Dendritic cell treated with granulocyte-macrophage colony-stimulating factor and Interleukin-4, amounts not matched to agents 40 ng/mL and 50 ng/mL, for 4 days (primary cell): ENCODE results near the gene HNRNPM.

Experiments used
- H3K27ac Mint-ChIP-seq: one replicate; pipeline ENCODE4 v1.8.0; 2022; ENCODE audit warnings: mild to moderate bottlenecking, mixed read lengths
- H3K27me3 Mint-ChIP-seq: one replicate; pipeline ENCODE4 v1.8.0; 2022; ENCODE audit warnings: mild to moderate bottlenecking, mixed read lengths
- H3K36me3 Mint-ChIP-seq: one replicate; pipeline ENCODE4 v1.8.0; 2022; ENCODE audit warnings: low read depth, mixed read lengths
- H3K4me1 Mint-ChIP-seq: one replicate; pipeline ENCODE4 v1.8.0; 2022; ENCODE audit warnings: low read depth, mixed read lengths
- H3K4me3 Mint-ChIP-seq: one replicate; pipeline ENCODE4 v1.8.0; 2022; ENCODE audit warnings: mild to moderate bottlenecking, moderate library complexity, mixed read lengths
- H3K9me3 Mint-ChIP-seq: one replicate; pipeline ENCODE4 v1.8.0; 2022; ENCODE audit warnings: mixed read lengths
- intact Hi-C: fragments of 100-400 bp; cut with micrococcal nuclease; formaldehyde crosslinking; loops from one replicate; pipeline ENCODE4 v1.15.0; 2022

Gene HNRNPM

GRCh38 chr19:8490873-8491272, 46.1 kb downstream of the HNRNPM start:
- intact Hi-C loops: no loop called here
- peaks cover 84% of the 10 kb centered on the region for H3K4me1 Mint-ChIP-seq
- no peaks in the 10 kb centered on the region for H3K9me3 Mint-ChIP-seq
- no peaks in the 10 kb centered on the region for H3K27me3 Mint-ChIP-seq
- H3K36me3 Mint-ChIP-seq: peaks cover 98% of the 10 kb centered on the region
- no peak overlapping the region for H3K4me3 Mint-ChIP-seq
- peak overlapping the region; percentile 87 for H3K27ac Mint-ChIP-seq

- peak overlapping the region; percentile 87 for H3K27ac Mint-ChIP-seq
- H3K4me3 Mint-ChIP-seq: no peak overlapping the region
- no peaks in the 10 kb centered on the region for H3K9me3 Mint-ChIP-seq
- peaks cover 82% of the 10 kb centered on the region for H3K4me1 Mint-ChIP-seq
- intact Hi-C loops: no loop called here
- no peaks in the 10 kb centered on the region for H3K27me3 Mint-ChIP-seq
- H3K36me3 Mint-ChIP-seq: peaks cover 98% of the 10 kb centered on the region
Measured at GRCh38 chr19:8491574-8491973, 46.8 kb downstream of the HNRNPM start.

- Mint-ChIP-seq H3K9me3 (no peaks in the 10 kb centered on the region), H3K4me3 (no peak overlapping the region), H3K36me3 (peaks cover 98% of the 10 kb centered on the region), H3K27me3 (no peaks in the 10 kb centered on the region), H3K27ac (peak overlapping the region; percentile 37), H3K4me1 (peaks cover 77% of the 10 kb centered on the region)
- intact Hi-C loops: no loop called here
Measured at GRCh38 chr19:8494158-8494557, 49.4 kb downstream of the HNRNPM start.

- no peaks in the 10 kb centered on the region for H3K9me3 Mint-ChIP-seq
- intact Hi-C loops: no loop called here
- peaks cover 65% of the 10 kb centered on the region for H3K36me3 Mint-ChIP-seq
- H3K27ac Mint-ChIP-seq: peak overlapping the region; percentile 90
- H3K4me1 Mint-ChIP-seq: peaks cover 86% of the 10 kb centered on the region
- no peak overlapping the region for H3K4me3 Mint-ChIP-seq
- no peaks in the 10 kb centered on the region for H3K27me3 Mint-ChIP-seq
Measured at GRCh38 chr19:8498295-8498694, 53.5 kb downstream of the HNRNPM start.

GRCh38 chr19:8499048-8499833, 54.5 kb downstream of the HNRNPM start:
- Mint-ChIP-seq H3K27me3 (no peaks in the 10 kb centered on the region), H3K27ac (peak overlapping the region; percentile 90), H3K4me3 (peak overlapping the region; percentile 26), H3K9me3 (no peaks in the 10 kb centered on the region), H3K36me3 (peaks cover 56% of the 10 kb centered on the region), H3K4me1 (peaks cover 90% of the 10 kb centered on the region)
- intact Hi-C loops: no loop called here

GRCh38 chr19:8500158-8500557, 55.4 kb downstream of the HNRNPM start:
- intact Hi-C loops: loop anchor here (10.0 kb wide), 2 partner anchors 85 to 145 kb away; partner anchors contain the start of gene MARCHF2
- Mint-ChIP-seq H3K4me3 (peak overlapping the region; percentile 74), H3K4me1 (peaks cover 91% of the 10 kb centered on the region)

GRCh38 chr19:8501516-8501915, 56.7 kb downstream of the HNRNPM start:
- Mint-ChIP-seq H3K4me1 (peaks cover 92% of the 10 kb centered on the region), H3K9me3 (no peaks in the 10 kb centered on the region), H3K27me3 (no peaks in the 10 kb centered on the region), H3K4me3 (peak overlapping the region; percentile 79), H3K36me3 (peaks cover 39% of the 10 kb centered on the region), H3K27ac (peak overlapping the region; percentile 90)
- intact Hi-C loops: loop anchor here (10.0 kb wide), 2 partner anchors 87 to 147 kb away; partner anchors contain the start of gene MARCHF2

More at GRCh38 chr19:8500158-8500557, 55.4 kb downstream of the HNRNPM start:
- Mint-ChIP-seq H3K27me3 (no peaks in the 10 kb centered on the region), H3K9me3 (no peaks in the 10 kb centered on the region), H3K36me3 (peaks cover 46% of the 10 kb centered on the region), H3K27ac (peak overlapping the region; percentile 90)

GRCh38 chr19:8501981-8502380, 57.2 kb downstream of the HNRNPM start:
- intact Hi-C loops: loop anchor here (10.0 kb wide), 2 partner anchors 87 to 147 kb away; partner anchors contain the start of gene MARCHF2
- Mint-ChIP-seq H3K36me3 (peaks cover 34% of the 10 kb centered on the region), H3K9me3 (no peaks in the 10 kb centered on the region), H3K27ac (peak overlapping the region; percentile 90), H3K4me1 (peaks cover 91% of the 10 kb centered on the region), H3K27me3 (no peaks in the 10 kb centered on the region), H3K4me3 (peak overlapping the region; percentile 79)

- Mint-ChIP-seq H3K9me3 (no peaks in the 10 kb centered on the region), H3K27me3 (no peaks in the 10 kb centered on the region), H3K4me1 (peaks cover 88% of the 10 kb centered on the region), H3K27ac (peak overlapping the region; percentile 90), H3K4me3 (peak overlapping the region; percentile 79), H3K36me3 (peaks cover 27% of the 10 kb centered on the region)
- intact Hi-C loops: loop anchor here (10.0 kb wide), 2 partner anchors 89 to 149 kb away; partner anchors contain the start of gene MARCHF2
Measured at GRCh38 chr19:8503510-8503909, 58.7 kb downstream of the HNRNPM start.

GRCh38 chr19:8504171-8504570, 59.4 kb downstream of the HNRNPM start:
- H3K27me3 Mint-ChIP-seq: no peaks in the 10 kb centered on the region
- H3K4me3 Mint-ChIP-seq: peak overlapping the region; percentile 28
- H3K4me1 Mint-ChIP-seq: peaks cover 85% of the 10 kb centered on the region
- H3K27ac Mint-ChIP-seq: peak overlapping the region; percentile 90
- no peaks in the 10 kb centered on the region for H3K9me3 Mint-ChIP-seq
- H3K36me3 Mint-ChIP-seq: peaks cover 23% of the 10 kb centered on the region
- intact Hi-C loops: loop anchor here (10.0 kb wide), 2 partner anchors 89 to 149 kb away; partner anchors contain the start of gene MARCHF2

- Mint-ChIP-seq H3K36me3 (peaks cover 19% of the 10 kb centered on the region), H3K4me1 (peaks cover 77% of the 10 kb centered on the region), H3K4me3 (peak overlapping the region; percentile 50), H3K27me3 (no peaks in the 10 kb centered on the region), H3K9me3 (no peaks in the 10 kb centered on the region), H3K27ac (peak overlapping the region; percentile 90)
- intact Hi-C loops: loop anchor here (10.0 kb wide), 2 partner anchors 90 to 150 kb away; partner anchors contain the start of gene MARCHF2
Measured at GRCh38 chr19:8504919-8505318, 60.1 kb downstream of the HNRNPM start.

GRCh38 chr19:8505680-8506401, 61.1 kb downstream of the HNRNPM start:
- Mint-ChIP-seq H3K27me3 (no peaks in the 10 kb centered on the region), H3K27ac (peak overlapping the region; percentile 90), H3K36me3 (peaks cover 26% of the 10 kb centered on the region), H3K4me1 (peaks cover 68% of the 10 kb centered on the region), H3K9me3 (no peaks in the 10 kb centered on the region), H3K4me3 (peak overlapping the region; percentile 90)
- intact Hi-C loops: loop anchor here (2.0 to 10.0 kb wide), 3 partner anchors 61 to 151 kb away; partner anchors contain the start of genes HNRNPM and MARCHF2

GRCh38 chr19:8506402-8506957, 61.7 kb downstream of the HNRNPM start:
- H3K4me3 Mint-ChIP-seq: peak overlapping the region; percentile 90
- H3K9me3 Mint-ChIP-seq: no peaks in the 10 kb centered on the region
- peaks cover 32% of the 10 kb centered on the region for H3K36me3 Mint-ChIP-seq
- intact Hi-C loops: loop anchor here (2.0 to 10.0 kb wide), 3 partner anchors 62 to 152 kb away; partner anchors contain the start of genes HNRNPM and MARCHF2
- peak overlapping the region; percentile 90 for H3K27ac Mint-ChIP-seq
- no peaks in the 10 kb centered on the region for H3K27me3 Mint-ChIP-seq
- H3K4me1 Mint-ChIP-seq: peaks cover 63% of the 10 kb centered on the region
